Stimulated activated naive CD8-positive, alpha-beta T cell treated with anti-CD3 and anti-CD28 coated beads, Interleukin-15, Interleukin-2, amounts not matched to agents 100 ng/mL and 50 ng/mL, for 24 hours (primary cell): ENCODE data around the gene ARID1B.
A peak's percentile ranks its signal among the peaks of the same experiment; 100 is the strongest.

ENCODE experiments used
- H3K27ac Mint-ChIP-seq: one replicate; pipeline ENCODE4 v1.8.0; 2021; ENCODE audit warnings: mild to moderate bottlenecking, mixed read lengths
- H3K27me3 Mint-ChIP-seq: one replicate; pipeline ENCODE4 v1.8.0; 2021; ENCODE audit warnings: mixed read lengths
- H3K36me3 Mint-ChIP-seq: one replicate; pipeline ENCODE4 v1.8.0; 2021; ENCODE audit warnings: low read depth, mixed read lengths
- H3K4me1 Mint-ChIP-seq: one replicate; pipeline ENCODE4 v1.8.0; 2021; ENCODE audit warnings: low read depth, mixed read lengths
- H3K4me3 Mint-ChIP-seq: one replicate; pipeline ENCODE4 v1.8.0; 2021; ENCODE audit warnings: mild to moderate bottlenecking, mixed read lengths
- H3K9me3 Mint-ChIP-seq: one replicate; pipeline ENCODE4 v1.8.0; 2021; ENCODE audit warnings: mixed read lengths

ARID1B gene

DNA sequence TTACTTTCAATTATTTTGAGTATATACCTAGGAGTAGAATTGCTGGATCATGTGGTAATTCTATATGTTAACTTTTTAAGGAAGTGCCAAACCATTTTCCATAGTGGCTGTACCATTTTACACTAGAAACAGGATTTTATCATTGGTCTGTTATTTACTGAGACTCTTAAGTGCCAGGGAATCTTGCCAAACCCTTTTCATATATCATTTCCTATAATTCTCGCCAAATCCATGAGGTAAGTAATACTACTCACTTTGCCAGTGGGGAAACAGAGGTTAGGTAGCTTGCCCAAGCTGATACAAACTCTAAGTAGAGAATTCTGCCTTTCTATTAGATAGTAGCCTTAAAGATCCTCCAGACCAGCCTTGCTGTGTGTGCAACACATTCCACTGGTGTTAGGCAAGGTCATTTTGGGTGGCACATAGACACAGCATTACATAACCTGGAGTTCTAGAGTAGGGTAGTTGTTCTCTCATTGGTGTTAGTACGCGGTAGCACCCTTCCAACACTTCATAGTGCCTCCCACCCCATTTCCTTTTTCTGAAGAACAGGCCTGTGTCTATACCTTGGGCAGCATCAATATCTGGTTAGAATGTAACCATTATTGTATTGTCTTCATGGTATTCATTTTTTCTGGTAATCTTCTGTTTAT is 65.5 kb downstream of the ARID1B start:
- Mint-ChIP-seq H3K27ac (no peak overlapping the region), H3K36me3 (peaks cover 5% of the 10 kb centered on the region), H3K27me3 (no peaks in the 10 kb centered on the region), H3K4me1 (peaks cover 81% of the 10 kb centered on the region), H3K4me3 (no peak overlapping the region), H3K9me3 (no peaks in the 10 kb centered on the region)

DNA sequence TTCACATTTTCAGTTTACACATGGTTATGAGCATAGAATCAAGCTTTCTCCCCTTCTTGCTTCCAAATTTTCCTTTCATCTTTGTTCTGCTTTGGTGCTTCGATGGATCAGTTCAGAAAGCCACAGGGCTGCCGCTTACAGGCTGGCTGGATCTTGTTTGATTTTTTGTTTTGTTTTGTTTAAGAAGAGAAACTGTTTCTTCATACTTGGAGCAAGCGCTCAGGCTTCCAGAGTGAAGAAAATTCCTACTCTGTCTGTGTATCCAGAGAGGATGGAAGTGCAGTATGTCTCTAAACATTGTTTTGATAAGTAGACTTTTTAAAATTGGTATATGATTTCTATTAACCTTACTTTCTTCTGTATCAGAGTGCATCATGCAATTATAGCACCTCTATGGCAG is 66.9 kb downstream of the ARID1B start:
- peaks cover 92% of the 10 kb centered on the region for H3K4me1 Mint-ChIP-seq
- no peaks in the 10 kb centered on the region for H3K9me3 Mint-ChIP-seq
- no peak overlapping the region for H3K27ac Mint-ChIP-seq
- H3K36me3 Mint-ChIP-seq, result peaks cover 5% of the 10 kb centered on the region
- no peaks in the 10 kb centered on the region for H3K27me3 Mint-ChIP-seq
- no peak overlapping the region for H3K4me3 Mint-ChIP-seq

DNA sequence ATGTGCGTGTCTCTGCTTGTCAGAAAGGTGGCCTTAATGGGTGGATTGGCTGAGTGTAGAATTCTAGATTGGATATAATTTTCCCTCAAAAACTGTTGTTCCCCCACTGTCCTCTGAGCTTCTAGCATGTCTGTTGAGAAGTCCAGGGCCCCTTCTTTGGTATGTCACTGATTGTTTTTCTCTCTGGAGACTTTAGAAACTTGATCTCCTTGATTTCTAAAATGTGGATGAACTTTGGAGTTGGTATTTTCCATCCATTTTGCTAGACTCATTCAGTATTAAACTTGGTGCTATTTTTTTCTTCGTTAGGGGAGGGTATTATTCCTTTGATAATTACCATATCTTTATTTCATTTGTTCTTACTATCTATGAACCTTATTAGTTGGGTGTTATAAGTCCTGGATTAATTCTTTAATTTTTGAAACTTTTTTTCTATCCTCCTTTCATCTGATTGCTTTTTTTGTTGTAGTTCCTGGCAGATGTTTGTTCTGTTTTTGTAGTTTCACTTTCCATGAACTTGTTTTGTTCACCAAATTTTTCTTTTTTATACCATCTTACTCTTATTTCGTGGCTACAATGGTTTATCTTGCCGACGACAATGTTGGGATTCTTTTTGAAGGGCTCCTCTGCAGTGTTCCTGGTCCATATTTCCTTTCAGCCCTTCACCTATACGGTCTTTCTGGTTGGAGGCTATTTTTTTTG is 68.4 kb downstream of the ARID1B start:
- Mint-ChIP-seq H3K27me3 (no peaks in the 10 kb centered on the region), H3K4me3 (peak overlapping the region; percentile 6), H3K4me1 (peaks cover 93% of the 10 kb centered on the region), H3K36me3 (peaks cover 5% of the 10 kb centered on the region), H3K27ac (peak overlapping the region; percentile 68), H3K9me3 (no peaks in the 10 kb centered on the region)

DNA sequence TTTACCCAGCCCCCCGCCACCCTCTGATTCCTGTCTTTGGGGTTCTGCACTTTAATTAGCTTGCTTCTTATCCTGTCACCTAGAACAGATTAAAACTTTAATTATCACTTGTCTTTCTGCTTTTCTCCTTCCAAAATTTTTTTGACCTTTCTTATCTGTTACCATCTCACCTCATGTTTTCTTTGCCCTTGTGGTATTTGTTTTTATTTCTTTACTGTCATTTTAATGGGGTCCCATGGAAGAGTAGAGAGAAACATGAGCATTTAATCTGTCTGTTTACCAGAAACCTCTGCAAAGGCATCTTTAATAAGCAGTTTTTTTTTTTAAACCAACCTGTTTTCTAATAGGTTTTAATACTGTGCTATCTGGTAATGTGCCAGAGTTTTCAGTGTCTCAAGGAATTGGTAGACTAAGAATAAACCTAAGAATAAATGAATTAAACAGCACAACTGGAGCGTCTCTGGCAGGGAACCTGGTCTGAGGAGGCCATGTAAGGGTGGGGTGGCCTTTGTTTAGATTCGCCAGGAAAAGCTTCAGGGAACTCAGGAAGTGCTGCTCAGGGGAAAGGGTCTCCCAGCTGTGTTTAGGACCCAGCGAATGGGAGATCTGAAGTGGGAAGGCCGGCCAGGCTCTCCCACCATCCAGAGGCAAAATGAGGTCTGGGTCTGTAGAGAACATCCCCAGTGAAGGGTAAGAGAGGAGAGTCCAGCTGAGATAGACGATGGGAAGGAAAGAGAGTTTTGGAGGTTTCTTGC is 69.8 kb downstream of the ARID1B start:
- peaks cover 5% of the 10 kb centered on the region for H3K36me3 Mint-ChIP-seq
- H3K4me1 Mint-ChIP-seq, result peaks cover 92% of the 10 kb centered on the region
- H3K9me3 Mint-ChIP-seq, result no peaks in the 10 kb centered on the region
- no peak overlapping the region for H3K4me3 Mint-ChIP-seq
- H3K27me3 Mint-ChIP-seq, result no peaks in the 10 kb centered on the region
- peak overlapping the region; percentile 33 for H3K27ac Mint-ChIP-seq

- Mint-ChIP-seq H3K9me3 (no peaks in the 10 kb centered on the region), H3K27ac (no peak overlapping the region), H3K36me3 (peaks cover 5% of the 10 kb centered on the region), H3K27me3 (no peaks in the 10 kb centered on the region), H3K4me3 (no peak overlapping the region), H3K4me1 (peaks cover 93% of the 10 kb centered on the region)
These were observed 70.9 kb downstream of the ARID1B start for GRCh38 chr6:156848123-156848522.

GRCh38 chr6:156848533-156848932 is 71.4 kb downstream of the ARID1B start:
- H3K9me3 Mint-ChIP-seq, result no peaks in the 10 kb centered on the region
- H3K27me3 Mint-ChIP-seq, result no peaks in the 10 kb centered on the region
- H3K4me3 Mint-ChIP-seq, result no peak overlapping the region
- H3K36me3 Mint-ChIP-seq, result peaks cover 5% of the 10 kb centered on the region
- no peak overlapping the region for H3K27ac Mint-ChIP-seq
- peaks cover 96% of the 10 kb centered on the region for H3K4me1 Mint-ChIP-seq

DNA sequence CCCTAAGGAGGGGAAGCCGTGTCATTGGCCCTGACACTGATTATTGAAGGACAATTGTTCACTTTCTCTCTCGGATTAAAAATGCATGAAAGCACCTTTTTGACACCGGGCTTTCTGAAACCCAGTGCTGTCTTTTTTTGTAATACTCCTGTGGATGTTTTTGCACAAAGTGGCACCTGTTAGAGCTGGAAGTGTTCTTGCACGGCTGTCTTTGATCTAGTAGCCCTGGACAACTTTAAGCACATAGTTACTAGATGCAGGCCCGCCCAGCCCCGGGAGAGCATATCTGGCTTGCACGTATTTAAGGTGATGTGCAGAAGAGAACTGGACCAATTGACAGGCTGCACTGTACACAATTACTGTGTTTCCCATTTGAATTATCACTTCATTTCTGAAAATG is 72.6 kb downstream of the ARID1B start:
- H3K9me3 Mint-ChIP-seq, result no peaks in the 10 kb centered on the region
- peaks cover 5% of the 10 kb centered on the region for H3K36me3 Mint-ChIP-seq
- H3K27ac Mint-ChIP-seq, result no peak overlapping the region
- H3K27me3 Mint-ChIP-seq, result no peaks in the 10 kb centered on the region
- peaks cover 94% of the 10 kb centered on the region for H3K4me1 Mint-ChIP-seq
- no peak overlapping the region for H3K4me3 Mint-ChIP-seq

- H3K36me3 Mint-ChIP-seq, result peaks cover 5% of the 10 kb centered on the region
- peaks cover 93% of the 10 kb centered on the region for H3K4me1 Mint-ChIP-seq
- no peaks in the 10 kb centered on the region for H3K27me3 Mint-ChIP-seq
- no peak overlapping the region for H3K4me3 Mint-ChIP-seq
- no peak overlapping the region for H3K27ac Mint-ChIP-seq
- H3K9me3 Mint-ChIP-seq, result no peaks in the 10 kb centered on the region
These were observed 73.2 kb downstream of the ARID1B start for GRCh38 chr6:156850353-156850752.

DNA sequence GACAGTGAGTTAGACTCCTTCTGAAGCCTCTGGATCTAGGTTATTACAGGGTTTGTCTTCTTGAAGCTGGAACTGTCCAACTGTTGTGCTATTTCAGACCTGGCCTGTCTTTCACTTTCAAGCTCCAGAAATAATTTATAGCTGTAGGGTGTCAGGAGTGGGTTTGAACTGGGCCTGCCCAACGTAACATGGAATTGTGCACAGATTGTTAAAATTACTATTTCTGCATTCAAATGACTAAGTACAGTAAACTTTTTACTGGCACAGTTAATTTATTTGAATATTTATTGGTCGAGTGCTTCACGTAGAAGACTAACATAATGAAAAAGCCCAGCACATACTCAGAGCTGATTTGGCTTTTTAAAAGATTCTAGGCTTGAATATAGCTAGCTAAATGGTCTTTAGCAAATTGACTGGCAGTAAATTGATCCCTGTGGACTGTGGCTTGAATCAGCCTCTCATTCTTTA is 74.3 kb downstream of the ARID1B start:
- no peaks in the 10 kb centered on the region for H3K9me3 Mint-ChIP-seq
- no peak overlapping the region for H3K27ac Mint-ChIP-seq
- H3K27me3 Mint-ChIP-seq, result no peaks in the 10 kb centered on the region
- H3K36me3 Mint-ChIP-seq, result no peaks in the 10 kb centered on the region
- H3K4me3 Mint-ChIP-seq, result no peak overlapping the region
- peaks cover 95% of the 10 kb centered on the region for H3K4me1 Mint-ChIP-seq

DNA sequence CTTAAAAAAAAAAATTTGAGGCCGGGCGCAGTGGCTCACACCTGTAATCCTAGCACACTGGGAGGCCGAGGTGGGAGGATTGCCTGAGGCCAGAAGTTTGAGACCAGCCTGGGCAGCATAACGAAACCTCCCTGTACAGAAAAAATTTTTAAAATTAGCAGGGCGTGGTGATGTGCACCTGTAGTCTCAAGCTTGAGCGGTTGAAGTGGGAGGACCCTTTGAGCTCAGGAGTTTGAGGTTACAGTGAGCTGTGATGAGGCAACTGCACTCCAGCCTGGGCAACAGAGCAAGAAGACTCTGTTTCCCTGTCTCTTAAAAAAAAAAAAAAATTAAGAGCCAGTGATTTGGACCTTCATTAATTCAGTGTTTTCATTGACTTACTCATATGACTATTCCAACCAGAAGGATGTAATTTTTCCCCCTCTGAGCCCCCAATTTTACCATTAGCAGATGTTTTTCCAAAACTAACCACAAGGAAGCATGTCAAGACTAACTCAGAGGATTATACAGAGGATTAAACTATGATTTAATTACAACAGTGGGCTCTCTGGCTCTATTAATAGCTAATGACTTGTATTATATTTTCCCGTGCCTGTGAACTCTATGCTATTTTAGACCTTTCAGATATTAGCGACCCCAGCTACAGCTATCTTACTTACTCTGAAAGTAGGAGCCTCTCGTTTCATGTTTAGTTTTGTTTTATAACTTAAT is 75.1 kb downstream of the ARID1B start:
- H3K27me3 Mint-ChIP-seq, result no peaks in the 10 kb centered on the region
- peaks cover 95% of the 10 kb centered on the region for H3K4me1 Mint-ChIP-seq
- H3K36me3 Mint-ChIP-seq, result no peaks in the 10 kb centered on the region
- no peaks in the 10 kb centered on the region for H3K9me3 Mint-ChIP-seq
- peak overlapping the region; percentile 17 for H3K4me3 Mint-ChIP-seq
- H3K27ac Mint-ChIP-seq, result no peak overlapping the region

DNA sequence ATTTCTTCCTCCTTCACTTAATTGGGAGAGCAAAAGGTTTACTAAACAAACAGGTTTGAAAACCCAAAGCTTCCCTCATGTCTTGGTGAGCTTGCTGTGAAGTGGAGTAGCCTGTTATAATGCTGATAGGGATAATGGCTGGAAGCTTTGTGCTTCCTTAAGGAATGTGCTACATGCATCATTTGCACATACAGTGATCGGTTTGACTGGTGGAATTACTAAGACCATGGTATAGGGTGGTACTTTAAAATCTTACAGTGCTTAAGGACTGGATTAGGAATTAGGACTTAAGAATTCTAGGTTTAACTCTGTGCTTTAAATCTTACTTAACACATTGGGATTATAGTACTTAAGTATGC is 75.7 kb downstream of the ARID1B start:
- no peaks in the 10 kb centered on the region for H3K9me3 Mint-ChIP-seq
- no peaks in the 10 kb centered on the region for H3K27me3 Mint-ChIP-seq
- peaks cover 3% of the 10 kb centered on the region for H3K36me3 Mint-ChIP-seq
- no peak overlapping the region for H3K27ac Mint-ChIP-seq
- peaks cover 95% of the 10 kb centered on the region for H3K4me1 Mint-ChIP-seq
- peak overlapping the region; percentile 17 for H3K4me3 Mint-ChIP-seq

- no peaks in the 10 kb centered on the region for H3K9me3 Mint-ChIP-seq
- peaks cover 6% of the 10 kb centered on the region for H3K36me3 Mint-ChIP-seq
- H3K27me3 Mint-ChIP-seq, result no peaks in the 10 kb centered on the region
- peaks cover 92% of the 10 kb centered on the region for H3K4me1 Mint-ChIP-seq
- H3K4me3 Mint-ChIP-seq, result no peak overlapping the region
- no peak overlapping the region for H3K27ac Mint-ChIP-seq
These were observed 76.6 kb downstream of the ARID1B start for GRCh38 chr6:156853733-156854132.

GRCh38 chr6:156854466-156855161 is 77.4 kb downstream of the ARID1B start:
- Mint-ChIP-seq H3K27ac (peak overlapping the region; percentile 34), H3K9me3 (no peaks in the 10 kb centered on the region), H3K27me3 (no peaks in the 10 kb centered on the region), H3K36me3 (peaks cover 6% of the 10 kb centered on the region), H3K4me1 (peaks cover 90% of the 10 kb centered on the region), H3K4me3 (no peak overlapping the region)

DNA sequence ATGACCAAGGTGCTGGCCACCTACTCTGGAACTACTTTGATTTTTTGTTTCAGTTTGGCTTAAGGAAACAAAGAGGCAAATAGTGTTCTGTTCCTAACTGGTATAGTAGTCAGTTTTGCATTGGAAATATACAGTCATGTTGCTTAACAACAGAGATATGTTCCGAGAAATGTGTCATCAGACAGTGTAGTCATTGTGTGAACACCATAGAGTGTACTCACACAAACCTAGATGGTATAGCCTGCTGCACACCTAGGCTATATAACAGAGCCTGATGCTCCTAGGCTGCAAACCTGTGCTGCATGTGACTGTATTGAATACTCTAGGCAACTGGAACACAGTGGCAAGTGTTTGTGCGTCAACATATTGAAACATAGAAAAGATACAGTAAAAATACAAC is 80.4 kb downstream of the ARID1B start:
- no peaks in the 10 kb centered on the region for H3K9me3 Mint-ChIP-seq
- no peak overlapping the region for H3K4me3 Mint-ChIP-seq
- peaks cover 13% of the 10 kb centered on the region for H3K36me3 Mint-ChIP-seq
- peaks cover 86% of the 10 kb centered on the region for H3K4me1 Mint-ChIP-seq
- H3K27ac Mint-ChIP-seq, result peak overlapping the region; percentile 90
- H3K27me3 Mint-ChIP-seq, result no peaks in the 10 kb centered on the region
